Testis (tissue), 2 donors: ENCODE measurements around the gene CRABP2.

ENCODE experiments used
- CTCF ChIP-seq, 3 experiments: fragments of 450-650 bp in 2 of 3; fragments of 200-600 bp in 1 of 3; sonication (generic) in 1 of 3; IDR thresholded peaks; one replicate each; pipeline ENCODE4 v1.5.1; 2016 to 2019; ENCODE audit warnings: antibody characterized with exemption in 3 of 3, mild to moderate bottlenecking in 2 of 3, moderate library complexity in 1 of 3
- POLR2A ChIP-seq: fragments of 450-650 bp; IDR thresholded peaks from one replicate; pipeline ENCODE4 v1.6.1; 2017; ENCODE audit warnings: antibody characterized with exemption, mild to moderate bottlenecking, moderate library complexity

- TF ChIP-seq POLR2A = no peak
- TF ChIP-seq CTCF (IDR thresholded peaks at IDR 0.05) = no peak
Measured at GRCh38 chr1:156751451-156751756, 46.0 kb upstream of the CRABP2 start, which contains the start of gene HDGF.
